ENCODE results near the gene EPHB6.

GRCh38 chr7:142854372-142855113 lies at the start of gene EPHB6:
- no peak for TF ChIP-seq CTCF (conservative IDR thresholded peaks at IDR 0.05)
- TF ChIP-seq EZH2 (IDR thresholded peaks at IDR 0.05; ENCODE audit: low read depth), result no peak

Data from PC-9 (cell line).